ENCODE measurements around the gene TACR1. TPM values are rescaled to one million over a fixed set of nuclear protein-coding genes. Genes with fewer than 3 reads are reported as not detected.

Gene TACR1
- total and polyA plus RNA-seq, 2 of the 4 experiments (the other 2 are of a cell fraction): under 0.01 to 0.09 TPM

GRCh38 chr2:75186821-75187220, 12.5 kb downstream of the TACR1 start:
- H2BK5ac ChIP-seq (ENCODE audit: low read depth, low read length, poor library complexity, severe bottlenecking): no peak overlapping the region
- H4K91ac ChIP-seq (ENCODE audit: insufficient read depth, low read depth, low read length): no peak overlapping the region
- TF ChIP-seq BHLHE40 (IDR thresholded peaks at IDR 0.05; ENCODE audit: low read depth, low read length): no peak
- no peak for TF ChIP-seq CHD1 (IDR thresholded peaks at IDR 0.05; ENCODE audit: low read depth, low read length)
- TF ChIP-seq RCOR1 (IDR thresholded peaks at IDR 0.05; ENCODE audit: insufficient replicate concordance, low read length): no peak
- no peak for TF ChIP-seq CTCF (conservative IDR thresholded peaks at IDR 0.05; ENCODE audit: low read depth, low read length)
- TF ChIP-seq MAZ (IDR thresholded peaks at IDR 0.05; ENCODE audit: borderline replicate concordance, low read depth, low read length): no peak
- TF ChIP-seq ELK1 (IDR thresholded peaks at IDR 0.05; ENCODE audit: borderline replicate concordance, low read depth, low read length): no peak
- TF ChIP-seq SMC3 (IDR thresholded peaks at IDR 0.05; ENCODE audit: low read depth, low read length): no peak
- no peak overlapping the region for H3K14ac ChIP-seq (replicated peaks; ENCODE audit: low read depth, low read length)
- no peak overlapping the region for H3K9ac ChIP-seq (ENCODE audit: low read depth, low read length)
- H3K4me1 ChIP-seq (ENCODE audit: control insufficient read depth, insufficient read depth, low read length): no peaks in the 10 kb centered on the region
- in situ Hi-C loops (cut with MboI; ENCODE audit: low sequenced_read_pairs): no loop called here
- intact Hi-C loops (cut with micrococcal nuclease): no loop called here
- no peaks in the 10 kb centered on the region for H3K9me1 ChIP-seq (ENCODE audit: insufficient read depth, low read length)
- H3K4me2 ChIP-seq (ENCODE audit: low read depth, low read length): no peak overlapping the region
- CTCF ChIA-PET: interaction anchor here (2.5 kb wide), 1 partner anchor 13 kb away, joined by 17 read pairs; the partner anchor contains the start of gene TACR1
- no peak for ATAC-seq (ENCODE audit: low read depth)
- no peaks in the 10 kb centered on the region; the same call in none of the 2 replicates for H3K27me3 ChIP-seq (ENCODE audit: control insufficient read depth, insufficient read depth, low read length)
- no peak overlapping the region for H2BK20ac ChIP-seq (ENCODE audit: low read depth, low read length)
- no peak overlapping the region for H2BK120ac ChIP-seq (ENCODE audit: low read depth, low read length)
- no peak overlapping the region for H4K5ac ChIP-seq (ENCODE audit: low read depth, low read length)
- H2AK9ac ChIP-seq (replicated peaks; ENCODE audit: low read depth, low read length, poor library complexity): no peak overlapping the region
- no peak overlapping the region for H2AK5ac ChIP-seq (ENCODE audit: low read depth, low read length)
- POLR2A ChIA-PET (ENCODE audit: unreplicated experiment): no interaction called here
- DNase-seq: no peak
- no peak overlapping the region for H3K4ac ChIP-seq (ENCODE audit: low read depth, low read length)
- H3K4me3 ChIP-seq (ENCODE audit: insufficient read depth, low read depth, low read length): no peak overlapping the region
- H3K79me1 ChIP-seq (ENCODE audit: low read depth in 1 of 2, low read length in 2 of 2): no peaks in the 10 kb centered on the region
- H3K23ac ChIP-seq (ENCODE audit: low read depth, low read length): no peak overlapping the region
- H3K9me3 ChIP-seq (ENCODE audit: control insufficient read depth, insufficient read depth, low read length): no peaks in the 10 kb centered on the region
- dilution Hi-C loops (cut with HindIII; ENCODE audit: low sequenced_read_pairs, unreplicated experiment): no loop called here
- H3K36me3 ChIP-seq (ENCODE audit: control insufficient read depth, insufficient read depth, low read length): no peaks in the 10 kb centered on the region
- H3K27ac ChIP-seq (ENCODE audit: insufficient read depth, low read length): no peak overlapping the region
- H4K8ac ChIP-seq (ENCODE audit: low read depth in 2 of 2, low read length in 2 of 2): no peak overlapping the region
- no peak overlapping the region for H2BK15ac ChIP-seq (ENCODE audit: low read depth, low read length)
- no peak overlapping the region for H3K18ac ChIP-seq (ENCODE audit: low read depth, low read length)
- no peak overlapping the region for H3K56ac ChIP-seq (ENCODE audit: extremely low read depth, insufficient read depth, low read length)
- H4K20me1 ChIP-seq (ENCODE audit: insufficient read depth, low read length): no peaks in the 10 kb centered on the region
- WGBS, 2 experiments (ENCODE audit: extremely low coverage in 2 of 2, insufficient read length in 1 of 2): no CpG with 5 or more reads among the region's 1 CpG
- no peak overlapping the region for H2AFZ ChIP-seq (replicated peaks; ENCODE audit: low read length, poor library complexity)
- no TSS peak for BruUV-seq (replicated peaks)
